Stomach smooth muscle (tissue), 2 donors: ENCODE measurements around the gene TRMU.

Experiments used
- H3K27ac ChIP-seq: one replicate; pipeline ENCODE4 v1.7.0; 2013; ENCODE audit warnings: mild to moderate bottlenecking, low read length, inconsistent platforms
- H3K27me3 ChIP-seq, 2 donors: one replicate each; pipeline ENCODE4 v1.7.0; 2013; ENCODE audit warnings: low read length in 2 of 2; ENCODE audit not compliant: insufficient read depth in 2 of 2, control insufficient read depth in 1 of 2
- H3K36me3 ChIP-seq, 2 donors: one replicate each; pipeline ENCODE4 v1.7.0; 2013; ENCODE audit warnings: low read length in 2 of 2; ENCODE audit not compliant: control insufficient read depth in 2 of 2, insufficient read depth in 2 of 2
- H3K4me1 ChIP-seq: one replicate; pipeline ENCODE4 v1.7.0; 2013; ENCODE audit warnings: low read length; ENCODE audit not compliant: control insufficient read depth, insufficient read depth
- H3K4me3 ChIP-seq, 2 donors: one replicate each; pipeline ENCODE4 v1.7.0; 2013; ENCODE audit warnings: low read length in 2 of 2
- H3K9ac ChIP-seq, 2 donors: one replicate each; pipeline ENCODE4 v1.7.0; 2013; ENCODE audit warnings: low read length in 2 of 2, mild to moderate bottlenecking in 1 of 2
- H3K9me3 ChIP-seq, 2 donors: one replicate each; pipeline ENCODE4 v1.7.0; 2013; ENCODE audit warnings: low read length in 2 of 2; ENCODE audit not compliant: control insufficient read depth in 2 of 2
- donor health status: healthy.
- donor health status: Pancreatic carcinoma.

The TRMU gene

DNA sequence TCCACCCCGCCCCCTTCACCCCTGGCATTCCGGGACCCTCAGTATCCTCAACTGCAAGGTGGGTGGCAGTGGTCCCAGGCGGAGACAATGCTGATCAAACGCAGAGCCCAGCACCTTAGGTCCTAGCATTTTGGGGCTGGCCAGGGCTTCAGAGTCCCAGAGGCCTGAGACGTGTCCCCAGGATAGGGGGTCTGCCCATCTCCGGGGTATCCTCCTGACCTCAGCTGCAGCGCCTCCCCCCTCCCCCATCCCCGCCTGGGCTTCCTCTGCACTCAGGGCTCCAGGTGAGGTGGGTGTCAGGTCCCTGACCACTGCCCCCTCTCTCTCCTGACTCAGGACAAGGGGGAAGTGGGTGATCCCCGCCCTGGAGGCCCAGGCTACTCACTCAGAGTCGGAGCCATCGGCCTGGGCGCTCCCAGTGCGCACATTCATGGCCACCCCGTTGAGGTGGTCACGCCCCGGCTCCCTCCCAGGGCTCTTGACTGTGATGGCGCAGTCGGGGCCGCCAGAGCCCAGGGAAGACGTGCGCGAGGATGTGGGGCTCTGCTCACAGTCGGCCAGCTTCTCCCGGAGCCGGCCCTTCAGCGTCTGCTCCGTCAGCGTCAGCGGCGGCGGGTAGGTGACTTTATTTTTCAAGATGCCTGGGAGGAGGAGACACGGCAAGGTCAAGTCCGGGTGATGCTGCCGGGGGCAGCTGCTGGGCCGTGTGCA, 28.3 kb downstream of the TRMU start:
- Histone ChIP-seq H3K4me1 (no peaks in the 10 kb centered on the region), H3K9me3 (no peaks in the 10 kb centered on the region), H3K27me3 (peaks cover 5 to 8% of the 10 kb centered on the region in 2 donors), H3K36me3 (no peaks in the 10 kb centered on the region), H3K4me3 (no peak overlapping the region), H3K27ac (no peak overlapping the region), H3K9ac (no peak overlapping the region)

DNA sequence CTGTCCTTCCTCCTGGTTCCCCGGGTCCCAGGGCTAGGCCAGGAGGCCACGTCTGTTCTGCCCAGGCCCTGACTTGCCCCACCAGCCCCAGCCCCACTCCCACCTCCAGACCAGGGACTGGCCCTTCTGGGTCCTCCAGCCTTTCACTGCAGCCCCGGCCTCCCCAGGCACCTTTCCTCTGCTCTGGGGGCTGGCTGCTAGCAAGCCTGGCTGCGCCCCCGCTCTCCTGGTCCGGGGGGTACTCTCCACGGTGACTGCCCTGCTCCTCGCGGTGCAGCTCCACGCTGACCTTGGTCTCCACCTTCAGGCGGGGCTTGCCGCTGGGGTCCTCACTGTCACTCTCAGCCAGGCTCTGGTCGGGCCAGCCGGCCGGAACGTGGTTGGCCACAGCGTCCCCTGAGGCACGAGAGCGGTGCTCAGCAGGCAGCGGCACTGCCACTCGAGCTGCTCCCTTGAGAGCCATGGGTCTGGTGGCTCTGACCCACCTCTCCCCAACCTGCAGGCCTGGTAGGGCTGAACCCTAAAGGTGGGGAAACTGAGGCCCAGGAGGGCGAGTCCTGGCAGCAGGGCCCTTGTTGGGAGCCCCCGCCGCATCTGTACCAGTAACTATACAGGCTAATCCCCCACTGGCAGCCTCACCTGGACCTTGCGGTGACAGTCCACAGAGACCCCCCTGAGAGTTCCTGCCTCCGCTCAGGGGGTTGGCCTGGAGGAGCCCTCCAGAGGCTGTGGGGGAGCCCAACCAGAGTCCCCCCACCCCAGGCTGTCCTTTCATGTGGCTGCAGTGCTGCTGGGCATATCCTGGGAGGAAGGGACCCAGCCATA, 29.0 kb downstream of the TRMU start:
- Histone ChIP-seq H3K4me1 (no peaks in the 10 kb centered on the region), H3K4me3 (no peak overlapping the region), H3K9ac (no peak overlapping the region), H3K36me3 (no peaks in the 10 kb centered on the region), H3K27me3 (peaks cover 5 to 8% of the 10 kb centered on the region in 2 donors), H3K27ac (no peak overlapping the region), H3K9me3 (no peaks in the 10 kb centered on the region)

DNA sequence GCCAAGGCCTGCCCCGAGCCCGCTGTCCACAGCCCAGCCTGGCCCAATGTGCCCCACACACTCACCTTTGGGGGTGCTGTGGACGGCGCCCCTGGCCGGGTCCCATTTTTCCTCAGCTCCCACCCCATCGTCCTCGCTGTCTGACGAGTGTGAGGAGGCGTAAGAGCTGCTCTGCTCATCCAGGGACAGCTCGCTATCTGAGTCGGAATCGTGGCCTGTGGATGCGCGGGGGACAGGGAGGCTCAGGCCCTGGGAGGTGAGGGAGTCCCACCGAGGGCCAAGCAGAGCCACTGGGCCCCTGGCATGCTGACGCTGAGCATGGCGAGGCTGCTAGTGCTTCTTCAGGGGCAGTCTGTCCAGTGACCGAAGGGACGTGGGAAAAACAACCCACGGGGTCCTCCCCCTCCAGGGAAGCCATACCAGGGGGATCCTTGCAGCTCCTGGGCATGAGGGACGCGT, 29.7 kb downstream of the TRMU start:
- no peak overlapping the region for H3K9ac ChIP-seq
- no peak overlapping the region for H3K27ac ChIP-seq
- H3K36me3 ChIP-seq: no peaks in the 10 kb centered on the region
- H3K9me3 ChIP-seq: no peaks in the 10 kb centered on the region
- peaks cover 5 to 8% of the 10 kb centered on the region in 2 donors for H3K27me3 ChIP-seq
- no peaks in the 10 kb centered on the region for H3K4me1 ChIP-seq
- no peak overlapping the region for H3K4me3 ChIP-seq

DNA sequence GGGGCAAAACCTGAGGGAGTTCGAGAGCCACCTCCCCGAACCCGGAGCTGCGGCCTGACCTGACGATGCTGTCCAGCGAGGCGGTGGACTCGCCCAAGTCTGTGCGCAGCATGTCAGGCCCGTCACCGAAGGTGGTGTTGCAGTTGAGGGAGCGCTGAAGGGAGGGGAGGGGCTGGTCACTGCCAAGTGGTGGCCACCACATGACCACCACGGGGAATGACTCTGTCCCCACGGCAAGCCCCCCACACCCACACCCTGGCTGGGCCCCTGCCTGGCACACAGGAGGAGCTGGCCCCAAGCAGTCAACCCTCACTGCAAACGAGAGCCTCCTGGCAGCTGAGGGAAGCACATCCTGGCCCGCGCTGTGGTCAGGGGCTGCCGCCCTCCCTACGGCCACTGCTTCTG, 30.8 kb downstream of the TRMU start:
- H3K4me3 ChIP-seq: no peak overlapping the region
- no peaks in the 10 kb centered on the region for H3K4me1 ChIP-seq
- peaks cover 5 to 8% of the 10 kb centered on the region in 2 donors for H3K27me3 ChIP-seq
- H3K27ac ChIP-seq: no peak overlapping the region
- H3K9me3 ChIP-seq: no peaks in the 10 kb centered on the region
- no peak overlapping the region for H3K9ac ChIP-seq
- H3K36me3 ChIP-seq: no peaks in the 10 kb centered on the region

- no peak overlapping the region for H3K27ac ChIP-seq
- no peaks in the 10 kb centered on the region for H3K4me1 ChIP-seq
- H3K9ac ChIP-seq: no peak overlapping the region
Observed at GRCh38 chr22:46366801-46367706, 31.5 kb downstream of the TRMU start.

GRCh38 chr22:46367707-46368191, 32.2 kb downstream of the TRMU start:
- no peak overlapping the region for H3K27ac ChIP-seq
- no peak overlapping the region for H3K9ac ChIP-seq
- peaks cover 7 to 8% of the 10 kb centered on the region in 2 donors for H3K27me3 ChIP-seq
- no peaks in the 10 kb centered on the region for H3K4me1 ChIP-seq
- H3K36me3 ChIP-seq: no peaks in the 10 kb centered on the region
- H3K4me3 ChIP-seq: no peak overlapping the region
- no peaks in the 10 kb centered on the region for H3K9me3 ChIP-seq

More at GRCh38 chr22:46366801-46367706, 31.5 kb downstream of the TRMU start:
- Histone ChIP-seq H3K4me3 (no peak overlapping the region), H3K36me3 (no peaks in the 10 kb centered on the region), H3K9me3 (no peaks in the 10 kb centered on the region), H3K27me3 (peaks cover 5 to 8% of the 10 kb centered on the region in 2 donors)

- Histone ChIP-seq H3K9ac (no peak overlapping the region), H3K4me3 (no peak overlapping the region), H3K27me3 (peaks cover 11% of the 10 kb centered on the region in 2 donors), H3K4me1 (no peaks in the 10 kb centered on the region), H3K9me3 (no peaks in the 10 kb centered on the region), H3K27ac (no peak overlapping the region), H3K36me3 (no peaks in the 10 kb centered on the region)
Observed at GRCh38 chr22:46368422-46368821, 32.9 kb downstream of the TRMU start.

GRCh38 chr22:46368871-46369715, 33.6 kb downstream of the TRMU start:
- H3K9me3 ChIP-seq: no peaks in the 10 kb centered on the region
- H3K27me3 ChIP-seq: peaks cover 11% of the 10 kb centered on the region in 2 donors
- H3K9ac ChIP-seq: no peak overlapping the region
- H3K36me3 ChIP-seq: no peaks in the 10 kb centered on the region
- no peak overlapping the region for H3K27ac ChIP-seq
- H3K4me1 ChIP-seq: no peaks in the 10 kb centered on the region
- H3K4me3 ChIP-seq: no peak overlapping the region

DNA sequence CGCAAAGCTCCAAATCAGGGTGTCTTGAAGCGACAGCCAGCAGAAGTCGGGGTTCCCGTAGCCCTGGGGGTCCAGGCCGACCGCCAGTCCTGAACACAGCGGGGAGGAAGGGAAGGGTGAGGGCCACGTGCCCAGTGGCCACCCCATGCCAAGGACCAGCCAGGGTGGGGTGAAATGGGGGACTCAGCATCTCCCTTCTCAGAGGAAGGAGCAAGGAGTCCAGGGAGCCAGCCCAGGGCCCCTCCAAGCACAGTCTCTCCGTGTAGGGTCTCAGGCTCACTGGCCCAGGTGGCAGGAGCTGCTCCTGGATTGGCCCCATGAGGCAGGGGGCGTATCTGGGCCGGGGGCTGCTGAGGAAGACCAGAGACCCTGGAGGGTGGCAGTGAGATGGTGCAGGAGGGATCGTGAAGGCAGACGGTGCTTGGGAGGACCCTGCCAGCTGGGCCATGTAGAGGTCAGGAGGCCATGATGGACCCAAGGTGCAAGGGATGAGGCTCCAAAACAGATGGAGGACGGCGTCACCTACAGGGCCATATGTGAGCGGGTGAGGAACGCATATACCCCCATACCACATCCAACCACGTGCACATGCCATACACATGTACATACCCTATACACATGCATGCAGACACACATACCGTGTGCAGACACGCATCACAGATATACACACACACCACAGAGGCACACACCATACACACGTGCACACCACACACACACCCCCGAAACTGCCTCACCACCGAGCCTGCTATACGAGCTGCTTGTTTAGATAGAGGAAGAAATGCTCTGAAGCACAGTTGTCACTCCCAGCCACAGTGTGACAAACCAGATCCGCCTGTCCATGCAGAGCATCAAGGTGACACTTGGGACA, 34.4 kb downstream of the TRMU start:
- Histone ChIP-seq H3K36me3 (no peaks in the 10 kb centered on the region), H3K4me3 (no peak overlapping the region), H3K27me3 (peaks cover 11% of the 10 kb centered on the region in 2 donors), H3K9me3 (no peaks in the 10 kb centered on the region), H3K9ac (no peak overlapping the region), H3K27ac (no peak overlapping the region), H3K4me1 (no peaks in the 10 kb centered on the region)
